HL-60 (cell line): Measurements from ENCODE around the gene DRD4.

ENCODE experiments used
- DNase-seq, 2 experiments: peaks; one replicate each; pipeline ENCODE4 v3.0.0-alpha.2; 2010 to 2020; ENCODE audit warnings: low read depth in 1 of 2, low spot score in 1 of 2
- H3K27ac ChIP-seq: fragments of 250-450 bp; sonication (Bioruptor Pico); replicated peaks from 2 replicates; pipeline ENCODE4 v1.5.1; 2020; ENCODE audit warnings: mild to moderate bottlenecking, moderate library complexity
- H3K27me3 ChIP-seq: fragments of 250-450 bp; sonication (Bioruptor Pico); 2 replicates; pipeline ENCODE4 v1.5.1; 2021; ENCODE audit warnings: mild to moderate bottlenecking, moderate library complexity; ENCODE audit not compliant: insufficient read depth, poor library complexity, severe bottlenecking
- H3K4me3 ChIP-seq: replicated peaks from 2 replicates; pipeline ENCODE4 v1.5.1; 2011; ENCODE audit warnings: mild to moderate bottlenecking, control low read depth, low read length; ENCODE audit not compliant: insufficient read depth
- CTCF ChIP-seq: IDR thresholded peaks from one replicate; pipeline ENCODE4 v1.5.1; 2011; ENCODE audit warnings: low read length, control low read depth, inconsistent platforms; ENCODE audit not compliant: insufficient read depth
- GABPA ChIP-seq: IDR thresholded peaks from 2 replicates; pipeline ENCODE4 v1.6.1; 2012; ENCODE audit warnings: low read depth
- POLR2AphosphoS5 ChIP-seq: IDR thresholded peaks from 2 replicates; pipeline ENCODE4 v1.6.1; 2012; ENCODE audit warnings: low read depth
- REST ChIP-seq: IDR thresholded peaks from 2 replicates; pipeline ENCODE4 v1.6.1; 2012; ENCODE audit warnings: low read depth; ENCODE audit not compliant: insufficient replicate concordance
- SPI1 ChIP-seq: IDR thresholded peaks from 2 replicates; pipeline ENCODE4 v1.6.1; 2012; ENCODE audit warnings: low read depth, mild to moderate bottlenecking, borderline replicate concordance

The DRD4 gene

GRCh38 chr11:657691-658126, 20.6 kb downstream of the DRD4 start:
- TF ChIP-seq CTCF (no peak), POLR2AphosphoS5 (no peak), REST (no peak), GABPA (no peak), SPI1 (no peak)
- no peak overlapping the region for H3K27ac ChIP-seq
- H3K27me3 ChIP-seq: no peaks in the 10 kb centered on the region

GRCh38 chr11:659532-660085, 22.5 kb downstream of the DRD4 start:
- no peak for DNase-seq
- H3K27ac ChIP-seq: no peak overlapping the region
- no peak overlapping the region for H3K4me3 ChIP-seq
- H3K27me3 ChIP-seq: no peaks in the 10 kb centered on the region
- TF ChIP-seq REST (no peak), GABPA (no peak), SPI1 (no peak), CTCF (no peak), POLR2AphosphoS5 (no peak)

More at GRCh38 chr11:657691-658126, 20.6 kb downstream of the DRD4 start:
- H3K4me3 ChIP-seq: no peak overlapping the region
- DNase-seq: no peak

GRCh38 chr11:660281-660680, 23.2 kb downstream of the DRD4 start:
- TF ChIP-seq GABPA: no peak
- no peak for TF ChIP-seq CTCF
- no peak for TF ChIP-seq SPI1
- TF ChIP-seq REST: no peak
- TF ChIP-seq POLR2AphosphoS5: no peak
- no peaks in the 10 kb centered on the region for H3K27me3 ChIP-seq
- no peak for DNase-seq
- no peak overlapping the region for H3K4me3 ChIP-seq
- no peak overlapping the region for H3K27ac ChIP-seq
